Lung microvascular endothelial cell (primary cell): ENCODE results near the gene MRPS14. TPM values are rescaled to one million over a fixed set of nuclear protein-coding genes. Genes with fewer than 3 reads are reported as not detected.

Experiments
- DNase-seq, 2 donors: peaks; one replicate each; pipeline versions ENCODE4 v3.0.0 to v3.0.0-alpha.2; 2010; ENCODE audit warnings: low read depth in 2 of 2
- total RNA-seq: library from RNA; depleted of rRNA; stranded (reverse); fragments of >200 nt; gene quantifications from 2 replicates; pipeline ENCODE4 v1.2.1, GENCODE V29; 2014

MRPS14 gene
- total RNA-seq, 1 donor from 2014 or later: 33.9 TPM

DNA sequence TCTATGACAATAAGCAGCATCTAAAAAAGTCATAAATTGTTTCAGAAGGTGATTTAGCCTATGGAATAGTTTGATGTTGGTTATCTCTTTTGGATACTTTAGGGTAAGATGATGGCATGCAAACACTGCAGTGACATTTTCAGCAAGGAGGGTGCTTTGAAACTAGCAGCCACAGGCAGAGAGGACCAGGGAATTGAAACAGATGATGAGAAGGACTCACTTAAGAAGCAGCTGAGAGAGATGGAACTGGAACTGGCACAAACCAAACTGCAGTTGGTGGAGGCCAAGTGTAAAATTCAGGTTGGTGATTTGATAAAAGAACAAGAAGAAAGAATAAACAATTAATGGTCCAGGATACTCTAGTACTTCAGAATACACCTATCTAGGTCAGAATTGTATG is 34.7 kb downstream of the MRPS14 start:
- DNase-seq: no peak

DNA sequence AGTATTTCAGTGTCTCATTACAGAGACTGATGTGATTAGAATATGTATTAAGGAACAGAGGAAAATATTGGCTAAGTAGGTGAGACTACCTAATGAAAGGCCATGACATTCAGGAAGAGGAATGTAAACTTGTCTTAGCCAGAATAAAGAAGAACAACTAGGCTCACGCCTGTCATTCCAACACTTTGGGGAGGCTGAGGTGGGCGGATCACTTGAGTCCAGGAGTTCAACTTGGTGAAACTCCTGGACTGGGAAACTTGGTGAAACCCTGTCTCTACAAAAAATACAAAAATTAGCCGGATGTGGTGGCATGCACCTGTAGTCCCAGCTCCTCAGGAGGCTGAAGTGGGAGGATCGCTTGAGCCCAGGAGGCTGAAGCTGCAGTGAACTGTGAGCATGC is 38.3 kb downstream of the MRPS14 start:
- DNase-seq: no peak

DNA sequence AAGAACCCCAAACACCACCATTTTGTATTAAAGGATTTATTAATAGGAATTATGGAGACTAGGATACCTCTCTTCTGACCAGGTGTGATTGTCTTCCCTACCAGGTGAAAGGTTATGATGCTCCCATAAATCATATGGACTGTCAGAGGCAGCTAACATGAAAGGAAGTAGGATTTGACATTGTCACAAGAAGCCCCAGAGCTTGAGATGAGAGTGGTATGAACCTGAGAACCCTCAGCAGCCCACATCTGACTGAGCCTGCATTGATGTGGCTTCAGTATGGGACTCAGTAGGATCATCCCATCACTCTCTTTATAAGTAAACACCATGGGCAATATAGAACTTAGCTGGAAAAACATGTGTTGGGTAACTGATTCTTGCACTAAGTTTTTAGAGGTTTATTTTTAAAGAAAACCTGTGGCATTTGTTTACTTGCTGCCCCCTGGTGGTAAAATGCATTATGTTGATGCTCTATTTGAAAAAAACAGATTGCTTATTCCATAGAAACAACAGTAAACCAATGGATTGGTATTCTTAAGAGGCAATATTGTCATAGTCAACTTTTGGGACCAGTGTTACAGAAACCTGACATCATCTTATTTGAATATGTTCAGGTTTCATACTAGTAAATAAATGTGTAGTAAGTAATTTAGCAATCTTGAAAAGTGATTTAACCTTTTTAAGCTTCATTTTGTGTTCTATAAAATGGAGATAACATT is 40.1 kb downstream of the MRPS14 start:
- DNase-seq: peak; percentile 69 to 74

DNA sequence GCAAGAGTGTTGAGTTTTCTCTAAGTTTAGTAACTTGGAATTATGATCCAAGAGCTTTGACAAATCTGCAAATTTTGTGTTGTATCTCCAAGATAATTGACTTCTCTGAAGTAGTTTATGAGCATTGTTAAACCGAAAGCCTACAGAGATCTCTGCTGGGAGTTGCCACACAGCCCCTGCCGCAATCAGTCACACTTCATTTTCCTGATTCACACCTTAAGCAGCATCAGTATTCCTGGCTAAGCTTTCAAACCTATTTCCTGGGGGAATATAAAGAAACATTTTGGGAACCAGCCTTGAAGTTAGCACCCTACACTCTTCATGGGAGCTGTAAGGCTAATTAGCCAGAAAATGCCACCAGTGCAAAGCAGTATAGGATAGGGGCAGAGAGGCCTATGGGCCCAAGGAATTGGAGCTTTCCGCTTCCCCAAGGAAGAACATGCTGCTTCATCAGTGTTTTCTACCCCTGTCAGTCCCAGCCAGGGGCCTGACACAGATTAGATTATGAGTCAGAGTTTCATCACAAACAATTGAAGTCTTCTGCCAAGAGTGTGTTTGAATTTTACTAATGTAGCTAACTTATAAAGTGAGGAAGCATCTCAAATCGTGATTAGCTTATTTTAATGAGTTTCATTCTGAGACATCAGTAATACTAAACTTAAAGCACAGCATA is 46.7 kb downstream of the MRPS14 start:
- peak in 1 of 2 donors; percentile 65 for DNase-seq

DNA sequence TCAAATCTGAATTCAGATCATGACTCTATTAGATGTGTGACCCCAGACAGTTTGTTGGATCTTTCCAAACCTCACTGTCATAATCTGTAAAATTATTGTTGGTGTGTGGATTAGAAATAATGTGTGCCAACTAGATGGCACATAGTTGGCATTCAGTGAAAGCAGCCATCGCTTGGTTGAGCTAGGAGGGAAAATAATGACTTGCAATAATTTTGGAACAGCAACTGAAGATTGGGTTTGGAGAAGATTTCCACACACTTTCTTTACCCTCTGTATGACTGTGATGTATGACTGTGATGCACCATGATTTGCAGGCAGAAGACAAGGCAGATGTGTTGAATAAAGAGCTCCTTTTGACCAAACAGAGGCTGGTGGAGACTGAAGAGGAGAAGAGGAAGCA is 47.5 kb downstream of the MRPS14 start:
- no peak for DNase-seq

DNA sequence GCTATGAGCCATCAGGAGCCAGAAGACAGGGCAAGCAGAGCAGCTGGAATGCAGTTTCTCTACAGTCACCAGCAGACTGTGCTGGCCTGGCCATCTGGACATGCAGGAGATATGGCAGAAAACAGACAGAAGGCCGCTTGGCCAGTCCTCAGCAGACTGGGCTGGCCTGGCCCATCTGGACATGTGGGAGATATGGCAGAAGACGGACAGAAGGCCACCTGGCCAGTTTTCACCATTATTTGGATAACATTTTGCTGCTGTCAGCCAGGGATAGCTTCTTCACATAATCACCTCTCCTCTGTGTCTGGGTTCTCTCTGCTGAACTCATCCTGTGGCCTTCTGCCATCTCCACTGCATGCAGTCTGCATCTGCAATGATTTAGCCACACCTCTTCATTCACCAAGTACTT is 48.5 kb downstream of the MRPS14 start:
- DNase-seq: no peak

DNA sequence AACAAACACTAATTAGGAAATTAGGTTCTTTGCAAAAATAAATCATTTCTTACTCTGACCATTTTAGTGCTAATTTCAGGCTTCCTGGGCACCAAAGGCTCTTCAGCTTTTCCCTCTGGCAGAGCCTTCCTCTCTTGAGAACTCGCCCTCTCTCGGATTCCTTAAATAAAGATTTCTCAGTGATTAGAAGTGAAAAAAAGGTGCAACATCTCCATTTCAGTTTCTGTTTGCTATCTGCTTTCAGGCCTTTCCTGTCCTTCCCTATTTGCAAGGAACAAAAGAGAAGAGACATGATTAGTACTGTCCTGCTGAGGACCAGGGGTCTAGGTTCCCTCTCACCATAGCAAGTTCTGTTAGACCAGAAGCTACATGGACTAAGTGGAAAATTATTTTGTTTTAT is 51.3 kb downstream of the MRPS14 start:
- DNase-seq: no peak

DNA sequence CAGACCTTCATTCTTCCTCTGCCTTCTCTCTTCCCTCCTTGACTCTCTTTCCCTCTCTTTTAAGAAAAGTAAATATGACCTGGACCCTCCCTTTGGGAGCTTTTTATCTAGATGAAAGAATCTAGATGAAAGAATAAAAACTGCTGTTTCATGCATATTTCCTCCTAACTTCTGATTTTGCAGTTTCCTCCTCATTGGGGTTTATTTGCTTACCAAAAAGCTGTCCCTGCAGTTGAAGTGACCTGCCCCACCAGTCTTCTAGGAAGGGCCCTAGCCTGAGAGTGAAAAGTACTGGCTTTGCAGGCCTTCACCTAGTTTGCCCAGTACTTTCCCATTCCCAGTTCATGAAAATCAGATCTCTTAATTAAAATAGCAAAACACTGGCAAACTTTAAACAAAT is 51.8 kb downstream of the MRPS14 start:
- no peak for DNase-seq

DNA sequence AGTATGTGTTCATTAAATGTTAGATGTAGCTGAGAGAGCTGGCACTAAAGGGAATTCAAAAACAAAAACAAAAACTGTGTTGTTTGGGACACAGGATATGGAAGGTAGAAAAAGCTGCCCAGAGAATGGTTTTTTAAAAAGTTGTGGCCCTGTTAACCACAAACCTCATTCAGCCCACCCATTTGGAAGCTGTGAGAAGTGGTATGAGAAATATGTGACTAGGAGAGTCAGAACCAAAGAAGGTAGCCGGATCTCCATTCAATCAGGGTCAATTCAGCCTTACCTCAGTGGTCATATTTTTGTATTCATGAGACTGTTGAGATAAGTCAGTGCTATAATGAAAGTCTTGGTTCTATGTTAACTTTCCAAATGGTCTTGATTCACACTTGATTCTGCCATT is 53.2 kb downstream of the MRPS14 start:
- DNase-seq: no peak

DNA sequence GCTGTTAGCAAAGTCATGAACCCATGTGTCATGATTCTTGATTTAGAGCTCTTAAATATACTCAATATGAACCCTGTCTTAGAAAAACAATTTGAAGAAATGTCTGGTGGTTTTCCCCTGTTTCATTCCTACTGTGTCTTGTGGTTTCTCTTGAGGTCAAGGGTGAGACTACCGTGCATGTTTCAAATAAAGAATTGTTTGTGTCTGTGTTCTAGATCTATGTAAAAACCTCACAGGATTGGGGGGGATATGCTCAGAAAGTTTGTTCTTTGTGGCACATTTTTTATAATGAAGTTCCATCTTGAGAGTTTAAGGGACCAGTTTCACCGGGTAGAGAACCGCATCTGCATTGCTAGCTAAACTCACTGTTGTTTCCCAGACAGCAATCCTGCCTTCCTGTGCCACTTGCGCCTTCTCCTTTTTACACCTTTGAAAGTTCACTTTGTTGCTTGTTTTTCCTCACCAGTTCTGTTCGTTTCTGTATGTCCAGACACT is 54.4 kb downstream of the MRPS14 start:
- peak in 1 of 2 donors; percentile 95 for DNase-seq

DNA sequence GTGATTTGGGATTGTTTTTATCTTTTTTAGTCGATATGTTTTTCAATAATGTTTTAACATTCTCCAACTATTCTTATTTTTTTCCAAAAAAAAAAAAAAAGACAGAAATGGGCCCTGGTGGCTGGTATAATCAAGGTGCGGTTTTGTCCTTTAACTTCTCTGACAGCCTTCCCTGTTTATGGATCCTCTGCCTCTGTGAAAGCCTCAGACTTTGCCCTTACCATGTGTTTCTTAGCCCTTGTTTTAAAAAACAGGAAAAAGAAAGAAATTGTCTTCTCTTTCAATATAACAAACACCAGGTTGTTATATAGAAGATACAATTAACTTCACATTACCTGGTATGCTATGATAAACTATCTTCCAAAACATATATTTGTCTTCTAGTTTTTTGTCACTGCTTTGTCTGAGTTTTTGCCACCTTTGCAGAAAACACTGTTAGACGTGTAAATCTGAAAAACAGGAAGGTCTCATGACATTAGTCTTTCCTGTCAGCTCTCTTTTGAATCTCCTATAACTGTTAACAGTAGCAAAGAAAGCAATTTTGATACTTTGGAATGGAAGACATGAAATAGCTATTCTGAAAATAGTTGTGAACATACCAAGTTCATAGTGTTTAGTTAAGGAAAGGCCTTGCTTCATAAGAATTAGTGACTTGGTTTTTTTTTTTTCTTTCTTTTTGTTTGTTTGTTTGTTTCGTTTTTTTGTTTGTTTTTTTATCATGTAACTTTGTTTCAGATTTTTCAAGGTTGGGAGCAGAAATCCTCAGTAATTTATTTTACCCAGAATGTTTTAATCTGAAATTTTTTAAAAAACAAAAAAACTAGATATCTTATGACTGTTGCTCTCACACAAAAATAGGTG is 55.1 kb downstream of the MRPS14 start:
- peak; percentile 66 to 68 for DNase-seq

DNA sequence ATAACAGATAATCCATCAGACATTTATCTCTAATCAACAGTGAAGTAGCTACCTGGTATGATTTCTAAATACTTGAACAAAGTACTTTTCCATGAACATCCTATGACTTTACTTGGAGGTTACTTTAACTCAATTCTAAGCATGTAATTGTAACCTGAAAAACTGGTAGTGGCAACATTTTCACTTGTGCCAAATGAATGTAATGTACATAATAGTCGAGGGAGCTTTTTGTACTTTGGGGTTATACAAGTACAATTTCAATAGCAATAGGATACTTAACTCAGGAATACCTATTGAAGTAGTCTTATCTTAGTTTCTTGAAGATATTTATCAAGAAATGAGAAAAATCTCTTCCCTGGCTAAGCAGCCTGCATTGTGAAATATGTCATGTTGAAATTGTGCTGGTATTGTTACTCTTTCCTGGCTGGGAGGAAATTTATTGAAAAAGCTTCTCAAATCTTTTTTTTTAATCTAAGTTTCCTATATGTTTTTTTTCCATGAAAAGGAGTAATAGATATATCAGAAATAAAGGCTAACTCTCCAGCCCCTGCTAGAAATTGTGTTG is 57.1 kb downstream of the MRPS14 start:
- no peak for DNase-seq

DNA sequence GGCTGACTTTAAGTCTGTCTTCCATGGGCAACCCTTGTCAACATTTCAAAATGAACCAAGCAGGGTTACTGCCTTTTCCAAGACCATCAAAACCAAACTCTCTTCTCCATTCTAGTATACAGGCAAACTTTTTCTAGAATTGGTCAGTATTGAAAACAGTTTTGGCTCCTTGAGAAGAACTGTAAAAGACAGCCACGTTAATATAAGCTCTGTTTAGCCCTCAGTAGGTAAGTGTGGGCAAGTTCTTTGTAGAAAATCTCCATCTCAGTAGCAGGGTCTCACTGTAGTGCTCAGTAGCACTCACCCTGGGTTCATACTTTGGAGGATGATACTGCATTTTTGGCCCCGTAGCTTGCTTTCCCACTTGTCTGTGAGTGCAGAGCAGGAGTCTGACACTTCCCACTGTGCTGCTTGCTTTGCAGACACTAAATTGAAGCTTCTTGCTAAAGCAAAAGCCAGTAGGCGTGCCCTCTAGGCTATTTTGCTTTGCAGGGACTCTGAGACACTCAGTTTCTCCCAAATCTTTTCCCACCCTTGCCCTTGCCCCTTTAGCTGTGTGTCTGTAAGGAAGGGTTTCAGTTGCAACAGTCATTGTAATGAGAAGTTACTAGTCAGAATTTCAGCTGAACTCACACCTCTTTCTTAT is 57.7 kb downstream of the MRPS14 start:
- DNase-seq: no peak

DNA sequence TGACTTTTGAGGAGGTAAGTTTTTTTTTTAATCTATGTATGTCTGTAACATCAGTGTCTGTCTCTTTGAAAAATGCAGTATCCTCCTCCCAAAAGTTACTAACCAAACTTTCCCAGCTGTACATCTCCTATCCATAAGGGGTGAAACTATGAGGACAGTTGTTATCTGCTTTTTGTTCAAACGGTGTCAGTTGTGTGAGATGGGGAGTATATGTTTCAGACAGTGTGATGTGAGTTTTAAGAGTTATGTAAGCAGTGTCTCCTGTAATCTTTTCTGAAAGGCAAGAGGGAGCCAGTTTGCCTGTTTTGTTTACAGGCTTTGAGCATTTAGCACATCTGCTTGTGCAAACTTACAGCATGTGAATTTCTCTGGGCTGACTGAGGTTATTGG is 58.3 kb downstream of the MRPS14 start:
- DNase-seq: no peak

DNA sequence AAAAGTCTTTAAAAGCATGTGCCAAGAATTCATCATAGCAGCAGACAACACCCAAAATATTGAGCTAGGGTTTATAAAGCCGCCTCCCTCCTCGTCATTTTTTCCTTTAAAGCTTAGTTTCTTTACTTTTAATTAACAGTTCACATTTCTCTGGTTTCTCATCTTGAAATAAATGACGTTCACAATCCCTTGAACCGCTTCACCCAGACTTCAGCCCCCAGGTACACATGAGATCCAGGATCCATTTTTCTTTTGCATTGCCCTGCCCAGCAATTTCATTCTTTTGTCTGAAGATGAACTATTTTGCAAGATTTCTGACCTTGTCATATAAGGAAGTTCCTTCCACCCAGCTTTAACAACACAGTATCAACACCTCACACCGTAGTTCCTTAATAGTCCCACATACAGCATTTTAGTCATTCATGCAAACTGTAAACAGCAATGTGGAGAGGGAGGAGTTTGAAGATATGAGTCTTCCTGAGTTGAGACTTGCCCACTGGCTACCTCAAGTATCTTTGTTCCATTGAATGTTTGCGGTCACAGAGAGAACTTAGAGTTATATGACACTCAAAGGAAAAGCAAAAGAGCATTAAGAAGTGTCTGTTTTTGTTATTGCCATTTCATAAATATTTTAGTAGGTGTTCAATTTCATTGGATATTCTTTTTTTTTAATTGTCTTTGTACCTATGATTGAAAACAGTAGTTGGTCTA is 58.8 kb downstream of the MRPS14 start:
- peak in 1 of 2 donors; percentile 53 for DNase-seq

DNA sequence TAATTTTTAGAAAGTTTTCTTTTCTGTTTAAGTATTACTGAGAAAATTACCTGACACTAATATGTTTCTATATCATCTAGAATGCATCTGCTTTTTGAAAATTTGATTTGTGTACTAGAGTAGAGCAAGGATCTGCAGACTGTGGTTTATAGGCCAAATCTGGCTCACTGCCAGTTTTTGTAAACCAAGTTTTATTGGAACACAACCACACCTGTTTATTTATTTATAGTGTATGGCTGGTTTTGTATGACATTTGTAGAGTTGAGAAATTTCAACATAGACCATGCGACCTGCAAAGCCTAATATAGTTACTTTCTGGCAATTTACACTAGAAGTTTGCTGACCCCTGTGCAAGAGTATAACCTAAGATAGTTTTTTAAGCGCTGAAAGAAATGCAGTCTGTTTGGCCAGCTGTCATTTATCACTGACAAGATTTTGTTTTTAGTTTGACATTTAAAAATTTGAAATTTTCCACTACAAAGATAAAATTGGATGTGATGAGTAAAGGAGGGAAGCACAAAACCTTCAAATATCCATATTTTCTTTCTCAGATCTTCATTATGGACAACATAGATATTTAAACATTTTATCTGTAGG is 59.6 kb downstream of the MRPS14 start:
- DNase-seq: no peak
